NCI-H1417 (cell line): ENCODE results near the gene CMTM7.

Experiments
- DNase-seq, 3 experiments: peaks; one replicate each; lab custom pipeline; 2025; lab: John Stamatoyannopoulos, UW

CMTM7 gene

GRCh38 chr3:32492684-32493436 is 101.2 kb downstream of the CMTM7 start:
- DNase-seq: no peak

- no peak for DNase-seq
Observed at GRCh38 chr3:32493437-32494414, 102.1 kb downstream of the CMTM7 start.

GRCh38 chr3:32495085-32495484 is 103.4 kb downstream of the CMTM7 start:
- DNase-seq: peak in 1 of 3 experiments; percentile 46

GRCh38 chr3:32495609-32496008 is 104.0 kb downstream of the CMTM7 start:
- DNase-seq: no peak

GRCh38 chr3:32498252-32498651 is 106.6 kb downstream of the CMTM7 start:
- DNase-seq: no peak

GRCh38 chr3:32498992-32499391 is 107.3 kb downstream of the CMTM7 start:
- no peak for DNase-seq

- DNase-seq: no peak
Observed at GRCh38 chr3:32499585-32499984, 107.9 kb downstream of the CMTM7 start.

- no peak for DNase-seq
Observed at GRCh38 chr3:32500231-32500630, 108.6 kb downstream of the CMTM7 start.

GRCh38 chr3:32500880-32501782 is 109.5 kb downstream of the CMTM7 start:
- DNase-seq: no peak

- DNase-seq: no peak
Observed at GRCh38 chr3:32501783-32502117, 110.1 kb downstream of the CMTM7 start.

GRCh38 chr3:32502118-32502945 is 110.7 kb downstream of the CMTM7 start, which contains the start of gene CMTM6:
Gene CMTM6, minus strand, starts transcription at chr3:32502852. Its CDS starts 107 bp downstream, at chr3:32502745.
- DNase-seq: peak; percentile 41 to 84 (median 83)

GRCh38 chr3:32502946-32503286 is 111.3 kb downstream of the CMTM7 start:
- no peak for DNase-seq
